C4-2B (cell line): ENCODE results near the gene HACD2.

ENCODE experiments used
- ZFX ChIP-seq: fragments of 450-650 bp; IDR thresholded peaks from 2 replicates; pipeline ENCODE4 v1.6.1; 2017
- TF ChIP-seq, protein P1 (sequence below): fragments of 450-650 bp; conservative IDR thresholded peaks from 2 replicates; pipeline ENCODE4 v1.5.1; 2017; ENCODE audit warnings: mild to moderate bottlenecking

DNA sequence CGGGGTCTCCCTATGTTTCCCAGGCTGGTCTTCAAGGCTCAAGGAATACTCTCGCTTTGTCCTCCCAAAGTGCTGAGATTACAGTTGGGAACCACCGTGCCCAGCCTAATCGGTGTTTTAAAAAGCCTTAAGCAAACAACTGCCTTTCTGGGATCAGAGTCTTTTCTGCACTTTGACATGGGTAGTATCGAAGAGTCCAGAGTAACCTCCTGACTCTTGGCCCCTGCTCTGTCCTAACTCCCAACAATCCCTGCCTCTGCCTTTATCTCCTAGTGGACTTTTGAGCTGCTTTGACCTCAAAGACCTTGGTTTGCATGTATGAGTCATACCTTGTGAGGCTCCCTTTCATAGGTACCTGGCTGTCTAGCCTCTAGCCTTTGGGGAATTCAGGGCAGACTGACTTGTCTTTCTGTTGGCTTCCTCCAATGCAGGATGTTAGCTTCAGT, 21.0 kb upstream of the HACD2 start:
- TF ChIP-seq, protein P1, sequence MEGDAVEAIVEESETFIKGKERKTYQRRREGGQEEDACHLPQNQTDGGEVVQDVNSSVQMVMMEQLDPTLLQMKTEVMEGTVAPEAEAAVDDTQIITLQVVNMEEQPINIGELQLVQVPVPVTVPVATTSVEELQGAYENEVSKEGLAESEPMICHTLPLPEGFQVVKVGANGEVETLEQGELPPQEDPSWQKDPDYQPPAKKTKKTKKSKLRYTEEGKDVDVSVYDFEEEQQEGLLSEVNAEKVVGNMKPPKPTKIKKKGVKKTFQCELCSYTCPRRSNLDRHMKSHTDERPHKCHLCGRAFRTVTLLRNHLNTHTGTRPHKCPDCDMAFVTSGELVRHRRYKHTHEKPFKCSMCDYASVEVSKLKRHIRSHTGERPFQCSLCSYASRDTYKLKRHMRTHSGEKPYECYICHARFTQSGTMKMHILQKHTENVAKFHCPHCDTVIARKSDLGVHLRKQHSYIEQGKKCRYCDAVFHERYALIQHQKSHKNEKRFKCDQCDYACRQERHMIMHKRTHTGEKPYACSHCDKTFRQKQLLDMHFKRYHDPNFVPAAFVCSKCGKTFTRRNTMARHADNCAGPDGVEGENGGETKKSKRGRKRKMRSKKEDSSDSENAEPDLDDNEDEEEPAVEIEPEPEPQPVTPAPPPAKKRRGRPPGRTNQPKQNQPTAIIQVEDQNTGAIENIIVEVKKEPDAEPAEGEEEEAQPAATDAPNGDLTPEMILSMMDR: no peak
- TF ChIP-seq ZFX: no peak
